Vagina (tissue), 2 donors: ENCODE measurements around the gene TMEM25. TPM values are rescaled to one million over a fixed set of nuclear protein-coding genes. Genes with fewer than 3 reads are reported as not detected.

ENCODE experiments used
- DNase-seq, 2 donors: peaks; one replicate each; pipeline ENCODE4 v3.0.0-alpha.2; 2017; ENCODE audit errors: extremely low spot score in 2 of 2
- H3K27ac ChIP-seq: fragments of 200-600 bp; sonication (generic); one replicate; pipeline ENCODE4 v1.5.1; 2019
- H3K27me3 ChIP-seq: fragments of 200-600 bp; sonication (generic); one replicate; pipeline ENCODE4 v1.5.1; 2019
- H3K36me3 ChIP-seq, 2 donors: fragments of 200-600 bp; sonication (generic); one replicate each; pipeline ENCODE4 v1.5.1; 2017 to 2019
- H3K4me1 ChIP-seq: fragments of 200-600 bp; sonication (generic); one replicate; pipeline ENCODE4 v1.5.1; 2019
- H3K4me3 ChIP-seq, 2 donors: fragments of 200-600 bp; sonication (generic); 1 replicate in 1 of 2; 2 replicates in 1 of 2; pipeline ENCODE4 v1.5.1; 2016 to 2019
- H3K9me3 ChIP-seq: fragments of 200-600 bp; sonication (generic); one replicate; pipeline ENCODE4 v1.5.1; 2019
- CTCF ChIP-seq, 3 experiments: fragments of 450-650 bp in 2 of 3; fragments of 200-600 bp in 1 of 3; sonication (generic) in 1 of 3; IDR thresholded peaks; one replicate each; pipeline ENCODE4 v1.5.1; 2017 to 2019; ENCODE audit warnings: antibody characterized with exemption in 3 of 3, mild to moderate bottlenecking in 2 of 3, moderate library complexity in 2 of 3
- POLR2A ChIP-seq, 2 donors: fragments of 450-650 bp; IDR thresholded peaks; one replicate each; pipeline ENCODE4 v1.6.1; 2017; ENCODE audit warnings: antibody characterized with exemption in 2 of 2, mild to moderate bottlenecking in 2 of 2, moderate library complexity in 2 of 2
- POLR2AphosphoS5 ChIP-seq, 2 donors: sonication (generic); formaldehyde crosslinking; IDR thresholded peaks; one replicate each; pipeline ENCODE4 v1.9.0; 2017; ENCODE audit warnings: antibody characterized with exemption in 2 of 2, mild to moderate bottlenecking in 2 of 2, low read depth in 1 of 2; ENCODE audit not compliant: insufficient read depth in 1 of 2
- intact Hi-C: fragments of 100-400 bp; cut with DNase I; formaldehyde crosslinking; loops from one replicate; pipeline ENCODE4 v1.15.1; 2023
- total RNA-seq: library from RNA; depleted of rRNA; stranded (reverse); fragments of >200 nt; gene quantifications from one replicate; pipeline ENCODE4 v1.2.3, GENCODE V29; 2016

TMEM25 gene
- total RNA-seq, 1 donor from 2014 or later: 21.4 TPM

- intact Hi-C loops: no loop called here
- DNase-seq: no peak
- peaks cover 28% of the 10 kb centered on the region for H3K4me1 ChIP-seq
- no peaks in the 10 kb centered on the region for H3K27me3 ChIP-seq
- no peak for TF ChIP-seq POLR2A (IDR thresholded peaks at IDR 0.05)
- no peak for TF ChIP-seq CTCF (IDR thresholded peaks at IDR 0.05)
- no peak for TF ChIP-seq POLR2AphosphoS5 (IDR thresholded peaks at IDR 0.05; ENCODE audit: insufficient read depth in 1 of 2, low read depth in 1 of 2)
- peaks cover 0 to 11% of the 10 kb centered on the region in 2 donors for H3K36me3 ChIP-seq
- H3K4me3 ChIP-seq: no peak overlapping the region
- H3K27ac ChIP-seq: no peak overlapping the region
- H3K9me3 ChIP-seq: no peaks in the 10 kb centered on the region
Observed at GRCh38 chr11:118526688-118527087, 4.3 kb upstream of the TMEM25 start.

- H3K36me3 ChIP-seq: peaks cover 0 to 7% of the 10 kb centered on the region in 2 donors
- intact Hi-C loops: no loop called here
- H3K27ac ChIP-seq: no peak within 1 kb of the TSS
- no peak for TF ChIP-seq CTCF (IDR thresholded peaks at IDR 0.05)
- no peak for TF ChIP-seq POLR2AphosphoS5 (IDR thresholded peaks at IDR 0.05; ENCODE audit: insufficient read depth in 1 of 2, low read depth in 1 of 2)
- TF ChIP-seq POLR2A (IDR thresholded peaks at IDR 0.05): no peak
- peaks cover 32% of the 10 kb centered on the region for H3K4me1 ChIP-seq
- DNase-seq: no peak
- H3K27me3 ChIP-seq: no peaks in the 10 kb centered on the region
- no peak within 1 kb of the TSS for H3K4me3 ChIP-seq
- no peaks in the 10 kb centered on the region for H3K9me3 ChIP-seq
Observed at GRCh38 chr11:118527109-118527508, 3.9 kb upstream of the TMEM25 start, which contains the start of gene TTC36. TTC36 (plus strand) TSS chr11:118527474; CDS start chr11:118527495, 21 bp downstream.

GRCh38 chr11:118528511-118528910, 2.5 kb upstream of the TMEM25 start:
- Histone ChIP-seq H3K36me3 (no peaks in the 10 kb centered on the region), H3K4me3 (no peak overlapping the region), H3K27ac (no peak overlapping the region), H3K9me3 (no peaks in the 10 kb centered on the region), H3K27me3 (no peaks in the 10 kb centered on the region), H3K4me1 (peaks cover 34% of the 10 kb centered on the region)
- no peak for DNase-seq
- intact Hi-C loops: no loop called here
- TF ChIP-seq POLR2AphosphoS5 (IDR thresholded peaks at IDR 0.05; ENCODE audit: insufficient read depth in 1 of 2, low read depth in 1 of 2) (no peak), POLR2A (IDR thresholded peaks at IDR 0.05) (no peak), CTCF (IDR thresholded peaks at IDR 0.05) (no peak)

- H3K36me3 ChIP-seq: no peaks in the 10 kb centered on the region
- H3K9me3 ChIP-seq: no peaks in the 10 kb centered on the region
- H3K4me1 ChIP-seq: peaks cover 34% of the 10 kb centered on the region
- intact Hi-C loops: no loop called here
- no peaks in the 10 kb centered on the region for H3K27me3 ChIP-seq
- peak overlapping the region; percentile 84 to 86 for H3K4me3 ChIP-seq
- DNase-seq: no peak
- no peak overlapping the region for H3K27ac ChIP-seq
- no peak for TF ChIP-seq CTCF (IDR thresholded peaks at IDR 0.05)
- no peak for TF ChIP-seq POLR2A (IDR thresholded peaks at IDR 0.05)
- TF ChIP-seq POLR2AphosphoS5 (IDR thresholded peaks at IDR 0.05; ENCODE audit: insufficient read depth in 1 of 2, low read depth in 1 of 2): no peak
Observed at GRCh38 chr11:118529584-118530175, 1.3 kb upstream of the TMEM25 start.

- Histone ChIP-seq H3K4me3 (peak overlapping the region; percentile 84 to 86), H3K27ac (peak overlapping the region; percentile 77), H3K9me3 (no peaks in the 10 kb centered on the region), H3K36me3 (no peaks in the 10 kb centered on the region), H3K27me3 (no peaks in the 10 kb centered on the region), H3K4me1 (peaks cover 34% of the 10 kb centered on the region)
- no peak for DNase-seq
- TF ChIP-seq POLR2AphosphoS5 (IDR thresholded peaks at IDR 0.05; ENCODE audit: insufficient read depth in 1 of 2, low read depth in 1 of 2) (no peak), CTCF (IDR thresholded peaks at IDR 0.05) (no peak), POLR2A (IDR thresholded peaks at IDR 0.05) (no peak)
- intact Hi-C loops: no loop called here
Observed at GRCh38 chr11:118530180-118530682, 761 bp upstream of the TMEM25 start.
